NCI-H1417 treated with DMSO at 0.1 percent for 48 hours (cell line): Measurements from ENCODE around the gene KLHL21.
"Not testable (repeated sequence)": the region's sequence is repeated elsewhere in the genome, so short reads cannot be mapped to it uniquely, and the experiment has no call there.

Experiments
- DNase-seq: peaks from one replicate; lab custom pipeline; 2025; lab: John Stamatoyannopoulos, UW

The KLHL21 gene

DNA sequence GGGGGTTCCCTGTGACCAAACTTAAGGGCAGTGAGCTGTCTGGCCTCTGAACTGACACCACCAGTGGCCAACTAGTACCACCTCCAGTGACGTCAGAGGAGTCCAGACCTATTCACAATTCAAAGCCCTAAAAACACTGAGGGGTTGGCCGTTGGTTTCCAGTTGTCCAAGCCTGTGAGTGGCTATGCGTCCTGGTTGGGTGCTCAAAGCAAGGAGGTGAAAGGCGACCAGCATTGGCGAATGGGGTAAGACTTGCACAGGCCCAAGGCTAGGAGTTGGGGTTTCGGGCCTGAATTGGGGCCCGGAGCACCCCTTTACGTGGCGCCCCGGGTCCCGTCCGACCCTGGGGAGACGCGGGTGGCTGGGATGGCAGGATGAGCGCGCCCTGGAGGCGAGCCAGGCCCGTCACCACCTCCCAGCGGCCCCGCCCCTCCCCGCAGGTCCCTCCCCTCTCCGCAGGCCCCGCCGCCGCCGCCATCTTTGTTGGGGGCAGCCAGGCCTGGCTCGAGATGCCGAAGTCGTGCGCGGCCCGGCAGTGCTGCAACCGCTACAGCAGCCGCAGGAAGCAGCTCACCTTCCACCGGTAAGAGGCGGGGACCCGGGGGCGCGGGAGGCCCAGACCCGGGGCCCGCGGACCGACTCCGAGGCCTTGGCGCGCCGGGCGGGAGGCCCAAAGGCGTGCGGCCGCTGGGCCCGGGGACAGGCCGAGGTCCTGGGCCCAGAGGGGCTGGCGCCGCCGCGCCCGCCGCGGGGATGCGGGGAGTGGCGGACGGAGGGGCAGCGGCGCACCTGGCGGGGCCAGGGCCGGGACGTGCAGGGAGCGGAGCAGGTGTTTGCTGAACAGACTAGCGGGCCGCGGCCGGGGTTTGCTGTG is 22.3 kb upstream of the KLHL21 start, which contains the start of gene THAP3:
TSS of gene THAP3 (plus strand) at position 159 of the 874 bp plus-strand sequence. CDS start at position 510, 351 bp downstream.
- DNase-seq: no peak

DNA sequence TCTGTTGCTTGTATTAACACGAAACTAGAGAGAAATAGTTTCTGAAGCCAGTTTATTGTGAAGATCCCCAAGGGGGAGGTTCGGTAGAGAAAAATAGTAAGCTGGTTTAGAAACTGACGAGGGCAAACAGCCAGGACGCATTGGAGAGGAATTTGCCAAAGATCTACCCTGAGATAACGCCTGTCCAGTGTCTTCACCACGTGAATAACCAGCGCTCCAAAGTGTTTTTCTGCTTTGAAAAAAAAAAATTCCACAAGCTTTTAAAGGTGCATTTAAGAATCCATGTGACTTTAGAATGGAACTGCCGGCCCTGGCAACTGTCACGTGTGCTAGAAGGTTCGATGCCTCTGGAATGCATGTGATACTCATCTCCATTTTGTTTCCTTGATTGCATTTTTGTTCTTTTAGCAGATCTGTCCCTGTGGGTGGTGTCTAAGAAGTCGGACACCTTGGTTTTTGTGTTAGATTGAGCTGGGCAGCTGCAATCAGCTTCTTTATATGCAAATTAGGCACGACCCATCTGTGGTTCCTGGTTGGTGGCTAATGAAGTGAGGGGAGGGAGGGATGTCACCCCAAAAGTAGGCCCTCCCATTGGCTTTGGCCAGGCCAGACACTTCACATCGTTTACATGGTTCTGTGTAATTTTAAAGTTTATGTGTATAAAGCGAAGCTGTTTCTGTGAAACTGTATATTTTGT is 20.7 kb upstream of the KLHL21 start:
- DNase-seq: no peak

DNA sequence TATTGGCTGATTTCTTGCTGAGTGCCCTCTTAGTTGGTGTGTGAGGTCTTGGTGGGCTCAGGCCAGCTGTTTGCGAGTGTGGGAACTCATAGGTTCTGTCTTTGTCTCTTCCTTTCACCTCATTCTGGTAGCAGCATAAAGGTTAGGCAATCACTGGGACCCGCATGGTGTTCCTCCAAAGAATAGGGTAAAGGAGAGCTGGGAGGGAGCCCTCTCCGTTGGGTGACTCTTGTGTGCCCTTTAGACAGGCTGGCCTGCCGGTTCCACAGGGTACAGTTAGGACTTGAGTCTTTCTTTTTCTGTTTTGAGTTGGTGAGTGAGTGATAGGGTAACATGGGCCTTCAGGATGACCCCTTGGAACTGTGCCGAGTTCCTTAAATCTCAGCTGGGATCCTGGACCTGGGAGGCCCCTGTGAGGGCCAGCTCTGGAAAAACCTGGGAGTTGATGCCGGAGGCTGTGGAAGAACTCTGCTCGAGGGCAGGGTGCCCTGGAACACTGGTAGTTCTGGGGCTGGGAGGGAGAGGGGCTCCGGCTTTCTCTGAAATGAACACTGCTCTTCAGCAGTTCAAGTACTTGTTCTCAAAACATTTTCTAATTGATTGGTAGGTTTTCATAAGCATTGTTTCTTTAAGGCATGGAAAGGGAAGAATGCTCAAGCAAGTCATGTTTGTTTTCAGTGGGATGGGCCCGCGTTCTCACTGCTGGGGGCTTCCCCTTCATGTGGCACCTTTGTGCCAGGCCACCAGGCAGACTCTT is 19.9 kb upstream of the KLHL21 start:
- DNase-seq: no peak

DNA sequence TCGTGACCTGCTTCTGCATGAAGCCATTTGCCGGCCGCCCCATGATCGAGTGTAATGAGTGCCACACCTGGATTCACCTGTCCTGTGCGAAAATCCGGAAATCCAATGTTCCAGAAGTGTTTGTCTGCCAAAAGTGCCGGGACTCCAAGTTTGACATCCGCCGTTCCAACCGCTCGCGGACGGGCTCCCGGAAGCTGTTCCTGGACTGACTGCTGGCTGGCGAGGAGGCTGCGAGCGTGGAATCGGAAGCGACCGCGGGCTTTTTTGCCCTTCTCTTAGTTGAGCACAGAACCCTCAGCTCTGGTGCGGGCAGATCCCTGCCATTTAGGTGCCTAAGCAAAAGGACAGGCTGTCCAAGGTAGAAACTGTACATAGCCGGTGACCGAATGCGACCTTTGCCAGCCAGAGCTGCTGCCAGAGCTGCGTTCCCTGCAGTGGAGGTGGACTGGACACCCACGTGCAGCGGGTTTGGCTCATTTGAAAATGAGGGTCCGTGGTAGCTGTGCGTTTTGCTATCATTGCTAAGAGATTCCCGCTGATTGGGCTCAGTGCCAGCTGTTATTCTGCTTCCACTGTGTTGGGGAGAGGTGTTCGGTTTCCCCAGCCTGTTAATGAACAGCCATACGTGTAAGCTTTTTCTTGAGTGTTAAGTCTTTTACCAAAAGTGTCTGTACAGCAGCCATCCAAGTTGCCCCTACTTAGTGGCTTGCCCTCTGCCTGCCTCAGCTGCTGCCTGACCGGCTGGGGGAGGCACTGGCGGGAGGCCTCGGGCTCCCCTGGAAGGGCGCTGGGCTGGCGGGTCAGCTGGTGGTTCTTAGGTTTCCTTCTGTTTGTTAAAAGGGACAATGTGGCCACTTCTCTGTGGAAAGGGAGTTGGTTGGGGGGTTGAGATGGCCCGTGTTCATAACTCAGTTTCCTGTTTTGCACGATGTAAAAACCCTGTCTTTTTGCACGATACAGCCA is 19.0 kb upstream of the KLHL21 start:
- DNase-seq: no peak

DNA sequence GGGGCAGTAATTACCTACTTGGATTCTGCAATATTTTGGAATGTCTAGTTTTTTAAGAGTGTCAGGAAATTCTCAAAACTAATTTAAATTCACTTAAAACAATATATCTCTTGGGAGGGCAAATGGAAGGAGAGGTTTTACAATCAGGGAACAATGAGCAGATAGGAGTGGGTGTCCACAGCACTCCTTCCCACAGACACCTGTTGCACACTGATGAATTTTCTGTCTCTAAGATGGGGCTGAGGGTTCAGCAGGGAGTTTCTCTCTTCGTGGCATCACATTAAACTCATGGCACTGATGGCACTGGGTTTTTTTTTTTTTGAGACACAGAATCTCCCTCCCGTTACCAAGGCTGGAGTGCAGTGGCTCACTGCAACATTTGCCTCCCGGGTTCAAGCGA is 16.4 kb upstream of the KLHL21 start:
- DNase-seq: no peak

DNA sequence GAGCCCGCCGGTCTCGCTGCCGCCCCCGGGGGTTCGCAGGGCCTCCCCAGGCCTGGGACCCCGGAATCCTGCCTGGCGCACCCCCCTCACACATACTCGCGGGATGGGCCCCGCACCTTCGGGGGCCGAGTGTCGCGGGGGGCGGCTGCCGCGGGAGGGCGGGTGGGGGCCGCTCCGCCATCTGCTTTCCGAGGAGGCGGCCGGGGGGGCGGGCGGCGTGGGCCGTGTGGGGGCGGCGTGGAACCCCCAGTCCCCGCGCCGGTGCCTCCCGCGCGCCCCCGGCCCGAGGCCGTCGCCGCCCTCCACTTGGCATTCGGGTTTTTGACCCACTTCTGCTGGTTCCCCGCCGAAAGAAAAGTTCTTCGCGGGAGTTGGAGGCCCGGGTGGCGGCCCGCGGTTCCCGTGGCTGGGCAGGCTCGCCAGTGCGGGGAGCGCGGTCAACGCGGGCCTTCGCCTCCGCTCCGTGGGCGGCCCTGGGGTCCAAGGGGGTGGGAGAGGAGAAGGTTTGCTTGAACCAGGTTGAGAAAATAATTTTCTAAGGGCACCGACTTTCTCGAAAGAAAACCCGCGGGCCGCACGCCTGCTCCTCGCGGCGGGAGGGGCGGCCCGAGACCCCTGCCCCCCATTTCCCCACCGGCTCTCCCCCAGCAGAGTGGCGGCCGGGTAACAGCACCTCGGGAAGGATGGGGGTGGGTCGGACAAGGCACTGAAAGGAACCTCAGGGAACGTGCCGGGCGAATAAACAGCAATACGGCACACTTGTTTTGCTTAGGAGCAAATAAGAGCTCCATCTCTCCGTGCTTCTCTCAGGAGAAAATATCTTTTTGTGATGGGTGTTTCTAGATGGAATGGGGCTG is 12.5 kb upstream of the KLHL21 start:
- no peak for DNase-seq

DNA sequence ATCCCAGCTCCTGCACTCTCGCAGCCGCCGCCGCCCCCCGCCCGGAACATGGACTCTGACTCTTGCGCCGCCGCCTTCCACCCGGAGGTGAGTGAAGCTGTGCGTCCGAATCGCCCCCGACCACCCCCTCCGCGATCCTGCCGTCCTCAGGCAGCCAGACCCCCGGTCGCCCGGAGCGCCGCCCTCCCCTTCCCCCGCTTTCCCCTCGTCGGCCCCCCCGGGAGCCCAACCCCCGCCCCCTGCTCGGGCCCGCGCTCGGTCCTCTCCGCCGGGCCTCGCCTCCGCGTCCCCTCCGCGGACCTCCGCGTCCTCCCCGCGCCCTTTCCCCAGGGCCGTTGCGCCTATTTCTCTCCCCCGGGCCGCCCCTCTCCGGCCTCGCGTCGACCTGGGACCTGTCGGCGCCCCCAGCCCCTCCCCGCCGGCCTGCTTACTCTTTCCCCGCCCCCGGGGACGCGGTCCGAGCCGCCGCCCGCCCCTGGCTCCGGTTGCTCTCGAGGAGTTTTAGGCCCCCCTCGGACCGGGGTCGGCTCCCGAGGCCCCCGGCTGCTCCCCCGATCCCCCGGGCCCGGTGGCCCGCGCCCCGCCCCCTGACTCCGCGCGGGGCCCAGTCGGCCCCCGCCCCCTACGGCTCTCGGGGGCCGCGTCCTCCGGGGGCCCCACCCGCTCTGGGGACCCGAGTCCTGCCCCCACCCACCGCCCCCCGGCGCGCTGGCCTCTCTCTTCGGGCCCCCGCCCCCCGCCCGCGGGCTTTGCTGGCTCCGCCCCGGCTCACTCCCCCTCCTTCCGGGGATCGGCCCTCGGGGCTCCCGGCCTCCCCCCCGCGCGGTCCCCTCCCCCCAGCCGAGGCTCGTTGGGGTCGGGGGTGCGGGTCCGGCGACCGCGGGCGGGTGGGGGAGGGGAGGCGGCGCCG is 11.6 kb upstream of the KLHL21 start:
- no peak for DNase-seq

DNA sequence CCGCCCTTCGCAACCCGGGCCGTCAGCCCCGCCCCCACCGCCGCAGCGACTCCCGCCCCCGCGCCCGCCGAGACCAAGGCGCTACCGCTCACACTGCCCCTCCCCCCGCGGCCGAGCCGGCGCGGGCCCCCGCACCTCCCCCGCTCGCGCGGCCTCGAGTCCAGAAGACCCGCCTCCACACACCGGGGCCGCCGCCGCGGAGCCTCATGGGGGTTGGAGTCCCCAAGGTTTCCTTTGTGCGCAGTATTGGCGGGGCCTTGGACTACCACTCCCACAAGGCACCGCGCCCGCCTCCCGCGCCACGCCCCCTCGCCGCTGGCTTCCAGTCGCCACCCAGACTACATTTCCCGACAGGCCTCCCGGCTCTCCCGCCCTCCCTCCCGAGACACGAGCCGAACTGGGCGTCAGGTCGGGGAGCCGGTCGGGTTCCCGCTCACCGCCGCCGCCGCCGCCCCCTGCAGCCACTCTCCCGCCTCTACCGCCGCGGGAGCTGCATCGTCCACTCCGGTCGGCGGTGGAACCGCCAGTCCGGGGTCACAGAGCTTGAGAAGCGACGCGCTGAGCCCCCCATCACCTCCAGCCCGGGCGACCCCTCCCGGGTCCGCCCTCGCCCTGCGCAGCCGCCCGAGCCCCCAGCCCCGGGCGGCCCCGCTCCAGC is 10.8 kb upstream of the KLHL21 start, which contains the start of gene PHF13:
TSS of gene PHF13 (plus strand) at position 371 of the 658 bp plus-strand sequence. CDS start 336 bp downstream, outside the sequence.
- DNase-seq: peak; percentile 94

DNA sequence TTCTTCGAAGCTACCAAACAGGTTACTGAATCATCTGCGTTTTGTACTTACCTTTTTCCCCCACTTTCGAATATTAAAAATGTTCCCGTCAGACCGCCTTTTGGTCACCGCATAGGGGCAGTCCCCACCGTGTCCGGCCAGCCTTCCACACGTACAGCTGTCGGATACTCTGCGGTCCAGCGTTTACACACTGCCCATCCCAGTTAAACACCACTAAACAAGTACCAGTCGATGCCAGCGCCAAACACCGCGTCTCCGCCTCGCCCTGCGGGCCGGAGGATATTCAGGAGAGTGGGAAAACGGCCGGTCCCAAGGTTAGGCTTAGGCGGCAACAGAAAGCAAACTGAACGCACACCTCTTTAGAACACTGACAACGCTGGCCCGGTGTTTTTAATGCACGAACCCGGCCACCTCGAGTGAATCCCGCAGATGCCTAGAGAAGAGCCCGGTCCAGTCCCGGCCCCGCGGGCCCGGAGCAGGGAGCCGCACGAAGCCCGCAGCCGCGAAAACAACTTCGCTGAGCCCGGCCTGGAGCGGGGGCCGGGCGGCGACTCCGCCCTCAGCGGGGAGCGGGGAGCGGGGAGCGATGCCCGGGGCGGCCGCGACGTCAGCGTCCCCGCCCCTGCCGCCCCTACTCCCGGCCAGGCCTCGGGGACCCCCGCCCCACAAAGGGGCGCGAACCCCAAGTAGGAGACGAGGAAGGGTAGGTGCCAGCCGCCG is 10.1 kb upstream of the KLHL21 start:
- no peak for DNase-seq

DNA sequence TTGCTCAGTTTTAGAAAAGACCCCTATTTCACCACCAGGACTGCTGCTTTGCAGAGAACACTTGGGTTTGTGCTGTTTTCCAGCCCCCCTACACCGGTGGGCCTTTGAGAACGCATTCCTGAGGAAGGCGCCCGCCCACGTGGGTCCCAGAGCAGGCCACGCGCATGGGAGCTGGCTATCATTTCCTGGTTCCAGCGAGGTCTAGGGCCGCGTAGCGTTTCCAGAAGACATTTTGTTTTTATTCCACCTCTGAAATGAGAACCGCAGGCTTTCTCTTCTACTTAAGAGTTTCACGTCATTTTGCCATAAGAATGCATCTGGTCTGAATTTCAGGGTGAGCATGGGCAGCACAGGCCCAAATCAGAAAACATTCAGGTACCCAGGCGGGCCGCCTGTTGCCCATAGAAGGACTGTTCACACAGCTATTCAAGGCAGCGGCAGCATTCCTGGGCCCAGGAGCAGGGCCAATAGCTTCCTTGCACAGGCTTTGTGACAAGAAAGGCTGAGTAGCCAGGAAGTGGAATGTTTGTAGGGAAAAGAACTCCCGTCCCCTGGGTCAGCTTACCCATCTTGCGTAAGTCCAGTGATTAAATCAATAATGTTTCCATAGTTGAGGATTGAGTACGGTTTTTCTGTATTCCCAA is 1.4 kb upstream of the KLHL21 start:
- DNase-seq: no peak

DNA sequence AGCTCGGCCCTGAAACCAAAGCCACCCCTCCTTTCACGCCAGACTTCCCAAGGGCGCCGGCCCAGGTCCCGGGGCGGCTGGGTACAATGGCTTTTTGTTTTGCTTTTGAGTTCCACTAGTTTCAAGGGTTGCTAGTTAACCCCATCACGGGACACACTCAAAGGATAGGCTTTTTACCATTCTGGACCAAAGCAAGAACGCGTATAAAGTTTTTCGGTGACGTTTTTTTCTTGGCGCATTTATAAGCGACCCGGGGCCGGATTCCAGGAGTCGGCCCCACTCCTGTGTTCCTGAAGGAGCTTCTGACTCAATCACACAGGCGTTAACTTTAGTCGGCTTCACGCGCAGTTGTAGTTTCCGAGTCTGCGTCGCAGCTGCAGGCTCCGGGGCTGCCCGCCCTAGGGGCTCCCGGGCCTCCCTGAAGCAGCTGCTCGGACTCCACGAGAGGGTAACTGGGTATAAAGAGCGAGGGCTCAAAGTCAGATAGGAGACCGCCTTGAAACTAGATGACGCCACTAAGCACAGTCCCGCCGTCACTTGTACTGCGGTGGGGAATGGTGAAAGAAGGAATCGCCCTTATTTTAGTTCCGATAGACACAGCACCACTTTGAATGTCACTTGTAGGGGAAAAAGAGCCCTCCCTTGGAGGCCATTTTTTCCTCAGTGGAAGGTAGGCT is 707 bp upstream of the KLHL21 start:
- no peak for DNase-seq

DNA sequence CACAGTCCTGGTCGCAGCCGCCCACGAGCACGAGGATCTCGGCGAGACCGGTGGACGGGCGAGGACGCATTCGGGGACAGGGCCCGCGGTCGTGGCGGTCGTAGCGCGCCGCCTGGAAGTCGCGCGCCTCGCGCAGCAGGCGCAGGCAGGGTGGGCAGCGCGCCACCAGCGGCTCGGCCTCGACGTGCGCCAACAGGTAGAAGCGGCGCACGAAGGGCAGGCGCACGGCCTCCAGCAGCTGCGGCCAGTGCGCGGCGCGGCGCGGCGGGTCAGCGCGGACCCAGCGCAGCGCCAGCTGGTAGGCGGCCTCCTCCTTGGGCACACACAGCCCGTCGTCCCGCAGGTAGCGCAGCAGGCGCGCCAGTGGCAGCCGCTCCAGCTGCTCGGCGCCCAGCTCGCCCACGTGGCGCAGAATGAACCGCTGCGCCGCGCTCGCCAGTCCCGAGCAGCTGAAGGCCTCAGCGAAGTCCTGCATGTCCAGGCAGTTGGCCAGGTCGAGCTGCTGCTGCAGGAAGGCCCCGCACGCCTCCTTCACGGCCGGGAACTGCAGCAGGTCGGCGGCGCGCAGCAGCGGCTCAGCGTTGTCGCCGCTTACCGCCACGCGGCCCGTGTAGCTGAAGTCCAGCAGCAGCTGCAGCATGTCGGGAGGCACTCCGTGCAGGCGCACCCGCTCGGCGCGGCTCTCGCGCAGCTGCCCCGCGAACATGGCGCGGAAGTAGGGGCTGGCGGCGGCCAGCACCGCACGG is 573 bp downstream of the KLHL21 start:
- DNase-seq: no peak

DNA sequence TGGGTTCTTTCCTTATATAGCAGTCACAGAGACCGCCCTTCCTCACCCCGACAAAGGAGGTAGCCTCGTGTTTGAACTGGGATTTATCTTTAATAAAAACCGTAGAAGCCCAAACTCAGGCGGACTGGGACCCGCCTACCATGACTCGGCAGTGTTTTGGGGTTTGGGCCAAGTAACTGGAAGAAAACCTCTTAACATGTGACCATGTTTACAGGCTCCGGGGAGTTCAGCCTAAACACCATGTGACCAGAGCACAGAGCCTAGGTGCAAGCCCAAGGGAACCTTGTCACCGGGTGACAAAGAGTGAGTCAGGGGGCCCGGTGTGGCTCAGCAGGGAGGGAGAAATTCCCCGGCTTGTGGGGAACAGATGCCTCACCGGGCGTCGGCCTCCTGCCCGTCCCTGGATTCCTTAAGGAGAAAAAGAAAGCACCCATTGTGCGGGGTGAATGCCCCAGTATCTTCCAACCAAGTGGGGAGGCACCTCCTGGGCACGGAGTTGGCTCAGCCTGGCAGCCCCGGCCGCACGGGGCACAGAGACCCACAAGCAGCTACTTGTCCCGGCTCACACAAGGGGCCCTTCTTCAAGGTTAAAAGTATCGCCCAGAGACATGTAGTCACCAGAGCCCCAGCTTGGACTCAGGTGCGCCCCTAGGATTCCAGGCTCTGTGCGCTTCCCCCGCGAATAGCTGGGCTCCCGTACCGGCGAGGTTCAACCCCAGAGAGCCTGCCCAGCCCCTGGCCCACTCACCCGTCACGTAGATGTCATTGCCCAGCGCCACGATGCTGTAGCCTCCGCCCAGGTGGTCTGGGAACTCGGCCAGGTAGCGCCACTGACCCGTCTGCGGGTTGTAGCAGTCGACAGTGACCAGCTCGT is 1.4 kb downstream of the KLHL21 start:
- no peak for DNase-seq

DNA sequence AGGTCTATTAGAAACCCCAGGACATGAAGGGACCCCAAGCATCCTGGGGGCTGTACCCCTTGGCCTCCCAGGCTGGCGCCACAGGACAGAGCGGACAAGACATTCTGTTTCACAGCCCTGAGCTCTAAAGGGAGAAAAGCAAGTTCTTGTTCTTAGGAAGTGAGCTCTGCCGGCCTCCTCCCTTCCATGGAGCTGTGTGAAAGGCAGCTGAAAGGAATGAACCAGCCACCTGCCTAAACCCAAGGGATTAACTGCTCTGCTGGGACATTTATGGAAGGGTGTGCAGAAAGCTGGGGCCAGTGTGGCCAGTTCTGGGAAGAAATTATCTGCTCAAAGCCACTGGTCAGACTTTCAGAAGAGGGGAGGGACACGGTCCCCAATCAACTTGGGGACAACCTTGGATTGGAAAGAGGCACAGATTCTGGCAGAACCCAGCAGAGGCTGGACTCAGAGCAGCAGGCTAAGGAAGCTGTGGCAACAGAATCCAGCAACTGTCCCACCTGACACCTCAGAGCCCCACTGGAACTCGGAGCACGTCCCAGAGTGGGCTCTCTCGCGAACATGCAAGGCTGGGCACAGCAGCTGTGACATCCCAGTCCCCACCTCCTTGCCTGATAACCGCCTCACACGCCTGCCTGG is 2.1 kb downstream of the KLHL21 start:
- no peak for DNase-seq

DNA sequence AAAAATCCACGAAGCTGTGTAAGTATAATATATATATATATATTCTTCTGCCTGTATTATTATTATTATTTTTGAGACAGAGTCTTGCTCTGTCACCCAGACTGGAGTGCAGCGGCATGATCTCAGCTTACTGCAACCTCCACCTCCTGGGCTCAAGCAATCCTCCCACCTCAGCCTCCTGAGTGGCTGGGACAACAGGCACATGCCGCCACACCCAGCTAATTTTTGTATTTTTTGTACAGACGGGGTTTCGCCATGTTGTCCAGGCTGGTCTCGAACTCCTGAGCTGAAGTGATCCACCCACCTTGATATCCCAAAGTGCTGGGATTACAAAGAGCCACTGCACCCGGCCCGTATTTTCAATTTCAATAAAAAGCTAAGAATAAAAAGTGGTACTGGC is 2.7 kb downstream of the KLHL21 start:
- DNase-seq: not testable (repeated sequence)
